H9 (cell line): ENCODE measurements around the gene INPP5E. TPM values are rescaled to one million over a fixed set of nuclear protein-coding genes. Genes with fewer than 3 reads are reported as not detected.

Source experiments
- DNase-seq: peaks from one replicate; pipeline ENCODE4 v3.0.0-alpha.2; 2017
- H2AFZ ChIP-seq: one replicate; pipeline ENCODE4 v1.6.1; 2013; ENCODE audit warnings: mild to moderate bottlenecking, low read length, control low read depth, moderate library complexity
- H2AK5ac ChIP-seq: 2 replicates; pipeline ENCODE4 v1.6.1; 2013; ENCODE audit warnings: low read length, control low read depth, mixed read lengths; ENCODE audit not compliant: insufficient read length
- H2BK120ac ChIP-seq: one replicate; pipeline ENCODE4 v1.6.1; 2013; ENCODE audit warnings: low read depth, mild to moderate bottlenecking, low read length, control low read depth, inconsistent platforms; ENCODE audit not compliant: poor library complexity, severe bottlenecking
- H2BK12ac ChIP-seq: 2 replicates; pipeline ENCODE4 v1.6.1; 2013; ENCODE audit warnings: low read length, control low read depth, mixed read lengths, low read depth; ENCODE audit not compliant: insufficient read length
- H2BK15ac ChIP-seq: 2 replicates; pipeline ENCODE4 v1.6.1; 2013; ENCODE audit warnings: low read depth, low read length, control low read depth
- H2BK20ac ChIP-seq: one replicate; pipeline ENCODE4 v1.6.1; 2013; ENCODE audit warnings: low read depth, mild to moderate bottlenecking, low read length, control low read depth, inconsistent platforms; ENCODE audit not compliant: poor library complexity, severe bottlenecking
- H2BK5ac ChIP-seq: 2 replicates; pipeline ENCODE4 v1.6.1; 2013; ENCODE audit warnings: low read length, control low read depth, mixed read lengths; ENCODE audit not compliant: insufficient read length
- H3K14ac ChIP-seq: 2 replicates; pipeline ENCODE4 v1.6.1; 2013; ENCODE audit warnings: low read length, control low read depth; ENCODE audit not compliant: insufficient read depth
- H3K18ac ChIP-seq: 2 replicates; pipeline ENCODE4 v1.6.1; 2013; ENCODE audit warnings: low read depth, mild to moderate bottlenecking, mixed read lengths, low read length, control low read depth; ENCODE audit not compliant: insufficient read length
- H3K23ac ChIP-seq: 2 replicates; pipeline ENCODE4 v1.6.1; 2013; ENCODE audit warnings: low read length, control low read depth, mixed read lengths, low read depth; ENCODE audit not compliant: insufficient read length
- H3K23me2 ChIP-seq: 2 replicates; pipeline ENCODE4 v1.6.1; 2013; ENCODE audit warnings: low read depth, mild to moderate bottlenecking, mixed read lengths, low read length, control low read depth; ENCODE audit not compliant: insufficient read length, poor library complexity, severe bottlenecking
- H3K27ac ChIP-seq: 2 replicates; pipeline ENCODE4 v1.5.1; 2013; ENCODE audit warnings: low read length, control low read depth, mixed read lengths, low read depth; ENCODE audit not compliant: insufficient read length
- H3K27me3 ChIP-seq: 2 replicates; pipeline ENCODE4 v1.6.1; 2013; ENCODE audit warnings: low read length, control low read depth, inconsistent platforms; ENCODE audit not compliant: insufficient read depth
- H3K4ac ChIP-seq: 2 replicates; pipeline ENCODE4 v1.6.1; 2013; ENCODE audit warnings: low read depth, mild to moderate bottlenecking, control low read depth, inconsistent platforms, low read length, moderate library complexity
- H3K4me1 ChIP-seq: 2 replicates; pipeline ENCODE4 v1.6.1; 2013; ENCODE audit warnings: low read length, control low read depth, inconsistent platforms; ENCODE audit not compliant: insufficient read depth
- H3K4me2 ChIP-seq: 2 replicates; pipeline ENCODE4 v1.6.1; 2013; ENCODE audit warnings: low read length, control low read depth, mixed read lengths; ENCODE audit not compliant: insufficient read length, insufficient read depth
- H3K56ac ChIP-seq: 2 replicates; pipeline ENCODE4 v1.6.1; 2013; ENCODE audit warnings: low read depth, mild to moderate bottlenecking, mixed read lengths, low read length, control low read depth; ENCODE audit not compliant: insufficient read length
- H3K79me1 ChIP-seq: 2 replicates; pipeline ENCODE4 v1.6.1; 2013; ENCODE audit warnings: low read depth, mild to moderate bottlenecking, moderate library complexity, low read length, control low read depth, inconsistent platforms; ENCODE audit not compliant: insufficient read depth, poor library complexity, severe bottlenecking
- H3K79me2 ChIP-seq: 2 replicates; pipeline ENCODE4 v1.6.1; 2013; ENCODE audit warnings: low read length, control low read depth, inconsistent platforms; ENCODE audit not compliant: insufficient read depth
- H3K9ac ChIP-seq: 2 replicates; pipeline ENCODE4 v1.6.1; 2013; ENCODE audit warnings: low read length, control low read depth, mixed read lengths; ENCODE audit not compliant: insufficient read length; ENCODE audit errors: extremely low read depth
- H3K9me3 ChIP-seq: one replicate; pipeline ENCODE4 v1.6.1; 2013; ENCODE audit warnings: low read depth, low read length, inconsistent platforms; ENCODE audit not compliant: control insufficient read depth
- H3T11ph ChIP-seq: one replicate; pipeline ENCODE4 v1.6.1; 2013; ENCODE audit warnings: mild to moderate bottlenecking, low read length, control low read depth, inconsistent platforms
- H4K20me1 ChIP-seq: one replicate; pipeline ENCODE4 v1.6.1; 2013; ENCODE audit not compliant: control insufficient read depth, insufficient read length, insufficient read depth
- H4K5ac ChIP-seq: 2 replicates; pipeline ENCODE4 v1.6.1; 2013; ENCODE audit warnings: low read depth, mild to moderate bottlenecking, mixed read lengths, low read length, control low read depth; ENCODE audit not compliant: insufficient read length
- H4K8ac ChIP-seq: replicated peaks from 2 replicates; pipeline ENCODE4 v1.6.1; 2013; ENCODE audit warnings: low read length, control low read depth, mixed read lengths, low read depth; ENCODE audit not compliant: insufficient read length
- H4K91ac ChIP-seq: 2 replicates; pipeline ENCODE4 v1.6.1; 2013; ENCODE audit warnings: low read depth, mild to moderate bottlenecking, moderate library complexity, mixed read lengths, low read length, control low read depth; ENCODE audit not compliant: insufficient read length
- H3K27ac Mint-ChIP-seq, 3 experiments: 2 replicates in 2 of 3; 3 replicates in 1 of 3; pipeline ENCODE4 v1.8.0; 2020 to 2021; ENCODE audit warnings: mixed read lengths in 3 of 3, mild to moderate bottlenecking in 1 of 3, moderate library complexity in 1 of 3
- H3K27me3 Mint-ChIP-seq: 2 replicates; pipeline ENCODE4 v1.8.0; 2021; ENCODE audit warnings: low read depth, mild to moderate bottlenecking, moderate library complexity, mixed read lengths
- H3K36me3 Mint-ChIP-seq, 3 experiments: 2 replicates in 2 of 3; 3 replicates in 1 of 3; pipeline ENCODE4 v1.8.0; 2020 to 2021; ENCODE audit warnings: low read depth in 3 of 3, mixed read lengths in 3 of 3; ENCODE audit not compliant: insufficient read depth in 1 of 3
- H3K4me1 Mint-ChIP-seq, 2 experiments: 2 replicates each; pipeline ENCODE4 v1.8.0; 2020; ENCODE audit warnings: mixed read lengths in 2 of 2
- H3K4me3 Mint-ChIP-seq, 2 experiments: 2 replicates in 1 of 2; 3 replicates in 1 of 2; pipeline ENCODE4 v1.8.0; 2020 to 2021; ENCODE audit warnings: mild to moderate bottlenecking in 2 of 2, mixed read lengths in 2 of 2, moderate library complexity in 1 of 2
- H3K9me3 Mint-ChIP-seq, 2 experiments: 2 replicates in 1 of 2; 3 replicates in 1 of 2; pipeline ENCODE4 v1.8.0; 2020; ENCODE audit warnings: mild to moderate bottlenecking in 2 of 2, mixed read lengths in 2 of 2, moderate library complexity in 1 of 2
- WGBS: extraction: QIAGEN DNeasy Blood & Tissue Kit; methylation state at CpG from one replicate; pipeline ENCODE4 v1.1.7; 2013; ENCODE audit warnings: missing lambda C conversion rate, low lambda C conversion rate, mixed read lengths; ENCODE audit not compliant: insufficient read length; ENCODE audit errors: extremely low coverage; 5-methylcytosine and 5-hydroxymethylcytosine counted together
- total RNA-seq: library from RNA; stranded (reverse); gene quantifications from 2 replicates; pipeline ENCODE4 v1.2.1, GENCODE V29; 2021
- TF ChIP-seq, protein P1 (sequence below): fragments of 200-600 bp; sonication (generic); conservative IDR thresholded peaks from 3 replicates; pipeline ENCODE4 v1.8.0; 2021; ENCODE audit warnings: antibody characterized with exemption, mild to moderate bottlenecking

Gene INPP5E
- total RNA-seq, 1 experiment from 2014 or later: 21.0 TPM

DNA sequence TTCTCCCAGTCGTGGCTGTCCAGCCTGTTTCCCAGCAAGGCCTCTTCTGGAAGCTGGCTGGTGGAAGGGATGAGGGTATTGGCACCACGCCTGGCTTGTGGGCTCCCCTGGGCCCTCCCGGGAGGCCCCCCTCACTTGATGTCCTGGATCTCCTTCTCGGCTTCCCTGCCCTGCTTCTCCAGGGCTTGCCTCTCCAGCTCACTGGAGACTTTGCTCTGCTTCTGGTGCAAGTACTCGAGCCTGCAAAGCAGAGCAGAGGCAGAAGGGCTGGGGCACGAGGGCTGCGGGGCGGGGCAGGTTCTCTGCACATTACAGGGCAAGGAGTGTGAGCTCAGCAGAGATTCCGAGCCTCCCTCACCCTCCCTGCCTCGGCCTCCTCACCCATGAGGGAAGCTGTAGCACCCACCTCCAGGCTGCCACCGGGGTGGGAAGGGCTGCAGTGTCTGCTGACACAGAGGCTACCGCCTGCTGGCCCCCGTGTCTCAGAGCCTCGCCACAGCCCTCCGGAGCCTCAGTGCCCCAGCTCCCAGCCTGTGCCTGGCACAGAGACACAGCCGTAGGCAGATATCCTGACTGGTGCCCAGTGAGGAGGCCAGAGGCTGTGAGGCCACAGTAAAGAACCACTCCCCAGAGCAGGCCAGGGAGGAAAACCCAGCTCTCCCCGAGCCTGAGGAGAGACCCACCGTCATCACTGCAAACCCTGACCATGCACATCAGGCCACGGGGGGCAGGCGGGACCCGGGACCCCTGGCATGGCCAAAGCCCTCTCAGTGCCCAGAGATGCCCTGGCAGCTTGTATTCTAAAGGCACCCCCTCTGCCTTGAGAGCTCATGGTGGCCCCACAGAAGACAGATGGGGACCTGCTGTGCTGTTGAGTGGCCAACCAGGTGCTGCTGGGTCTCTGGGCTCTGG, 46.9 kb downstream of the INPP5E start:
- Histone ChIP-seq H4K91ac (no peak overlapping the region), H3K4ac (no peak overlapping the region), H2BK15ac (no peak overlapping the region), H3K27me3 (no peaks in the 10 kb centered on the region), H3T11ph (no peak overlapping the region), H2BK20ac (no peak overlapping the region), H3K9ac (no peak overlapping the region), H3K79me2 (no peaks in the 10 kb centered on the region), H3K4me1 (no peaks in the 10 kb centered on the region), H3K14ac (no peak overlapping the region), H3K27ac (no peak overlapping the region), H3K9me3 (no peaks in the 10 kb centered on the region), H2AFZ (no peak overlapping the region), H3K23ac (no peak overlapping the region), H3K56ac (no peak overlapping the region), H2BK12ac (no peak overlapping the region), H3K18ac (no peak overlapping the region), H4K8ac (no peak overlapping the region), H2BK120ac (no peak overlapping the region), H2BK5ac (no peak overlapping the region), H4K20me1 (no peaks in the 10 kb centered on the region), H3K79me1 (no peaks in the 10 kb centered on the region), H2AK5ac (no peak overlapping the region), H3K4me2 (no peak overlapping the region), H3K23me2 (no peaks in the 10 kb centered on the region), H4K5ac (no peak overlapping the region)
- WGBS: no CpG with 5 or more reads among the region's 21 CpGs
- Mint-ChIP-seq H3K27ac (no peak overlapping the region), H3K36me3 (peaks cover 46 to 75% (median 74%) of the 10 kb centered on the region in 3 experiments; a peak in 6 of 7 replicates), H3K4me3 (no peak overlapping the region), H3K9me3 (no peaks in the 10 kb centered on the region), H3K27me3 (no peaks in the 10 kb centered on the region), H3K4me1 (no peaks in the 10 kb centered on the region)
- TF ChIP-seq, protein P1, sequence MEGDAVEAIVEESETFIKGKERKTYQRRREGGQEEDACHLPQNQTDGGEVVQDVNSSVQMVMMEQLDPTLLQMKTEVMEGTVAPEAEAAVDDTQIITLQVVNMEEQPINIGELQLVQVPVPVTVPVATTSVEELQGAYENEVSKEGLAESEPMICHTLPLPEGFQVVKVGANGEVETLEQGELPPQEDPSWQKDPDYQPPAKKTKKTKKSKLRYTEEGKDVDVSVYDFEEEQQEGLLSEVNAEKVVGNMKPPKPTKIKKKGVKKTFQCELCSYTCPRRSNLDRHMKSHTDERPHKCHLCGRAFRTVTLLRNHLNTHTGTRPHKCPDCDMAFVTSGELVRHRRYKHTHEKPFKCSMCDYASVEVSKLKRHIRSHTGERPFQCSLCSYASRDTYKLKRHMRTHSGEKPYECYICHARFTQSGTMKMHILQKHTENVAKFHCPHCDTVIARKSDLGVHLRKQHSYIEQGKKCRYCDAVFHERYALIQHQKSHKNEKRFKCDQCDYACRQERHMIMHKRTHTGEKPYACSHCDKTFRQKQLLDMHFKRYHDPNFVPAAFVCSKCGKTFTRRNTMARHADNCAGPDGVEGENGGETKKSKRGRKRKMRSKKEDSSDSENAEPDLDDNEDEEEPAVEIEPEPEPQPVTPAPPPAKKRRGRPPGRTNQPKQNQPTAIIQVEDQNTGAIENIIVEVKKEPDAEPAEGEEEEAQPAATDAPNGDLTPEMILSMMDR: no peak
- DNase-seq: no peak
